Right hindlimb (tissue), 1 donor: Measurements from ENCODE around the gene DGKZ.

Experiments used
- DNase-seq: peaks from one replicate; pipeline ENCODE4 v3.0.0-alpha.2; 2018

DGKZ gene

DNA sequence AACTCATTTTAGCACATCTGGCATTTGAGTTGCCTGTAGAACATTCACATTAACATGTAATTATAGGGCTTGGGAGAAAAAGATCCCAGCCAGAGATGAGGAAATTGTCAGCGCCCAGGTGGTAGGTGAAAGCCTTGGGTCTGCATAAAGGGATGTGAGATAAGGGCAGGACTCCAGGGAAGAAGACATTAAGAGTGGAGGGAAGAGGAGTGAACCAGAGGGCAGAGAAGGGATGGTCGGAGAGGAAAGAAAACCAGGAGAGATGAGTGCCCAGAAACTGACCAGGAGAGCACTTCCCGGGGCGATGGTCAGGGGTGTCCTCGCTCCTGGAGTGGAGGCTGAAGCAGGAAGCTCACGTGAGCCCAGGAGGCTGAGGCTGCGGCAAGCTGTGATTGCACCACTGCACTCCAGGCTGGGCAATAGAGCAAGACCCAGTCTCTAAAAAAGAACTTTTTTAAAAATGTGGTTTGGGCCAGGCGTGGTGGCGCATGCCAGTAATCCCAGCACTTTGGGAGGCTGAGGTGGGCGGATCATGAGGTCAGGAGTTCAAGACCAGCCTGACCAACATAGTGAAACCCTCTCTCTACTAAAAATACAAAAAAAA, 20.3 kb upstream of the DGKZ start:
- DNase-seq = no peak

DNA sequence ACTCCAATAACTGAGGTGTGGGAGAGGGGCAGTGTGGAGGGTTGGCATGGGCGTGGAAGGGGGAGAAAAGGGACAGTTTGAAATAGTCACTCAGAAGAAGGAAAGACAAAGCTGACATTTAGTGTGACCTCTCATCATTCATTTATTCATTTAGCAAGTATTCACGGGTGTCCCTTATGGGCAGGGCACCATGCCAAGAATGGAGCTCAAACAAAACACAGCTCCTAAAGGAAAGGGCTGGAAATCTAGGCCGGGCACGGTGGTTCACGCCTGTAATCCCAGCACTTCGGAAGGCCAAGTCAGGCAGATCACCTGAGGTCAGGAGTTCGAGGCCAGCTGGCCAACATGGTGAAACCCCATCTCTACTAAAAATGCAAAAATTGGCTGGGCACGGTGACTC, 19.4 kb upstream of the DGKZ start:
- DNase-seq = no peak

GRCh38 chr11:46330154-46330553, 17.1 kb upstream of the DGKZ start:
- no peak for DNase-seq

GRCh38 chr11:46330563-46331281, 16.5 kb upstream of the DGKZ start:
- DNase-seq = peak; percentile 75

- DNase-seq = no peak
Measured at GRCh38 chr11:46331282-46331984, 15.8 kb upstream of the DGKZ start.

- DNase-seq = no peak
Measured at GRCh38 chr11:46332093-46332567, 15.1 kb upstream of the DGKZ start.

GRCh38 chr11:46332568-46333393, 14.5 kb upstream of the DGKZ start:
- no peak for DNase-seq

GRCh38 chr11:46333394-46333947, 13.8 kb upstream of the DGKZ start:
- no peak for DNase-seq

DNA sequence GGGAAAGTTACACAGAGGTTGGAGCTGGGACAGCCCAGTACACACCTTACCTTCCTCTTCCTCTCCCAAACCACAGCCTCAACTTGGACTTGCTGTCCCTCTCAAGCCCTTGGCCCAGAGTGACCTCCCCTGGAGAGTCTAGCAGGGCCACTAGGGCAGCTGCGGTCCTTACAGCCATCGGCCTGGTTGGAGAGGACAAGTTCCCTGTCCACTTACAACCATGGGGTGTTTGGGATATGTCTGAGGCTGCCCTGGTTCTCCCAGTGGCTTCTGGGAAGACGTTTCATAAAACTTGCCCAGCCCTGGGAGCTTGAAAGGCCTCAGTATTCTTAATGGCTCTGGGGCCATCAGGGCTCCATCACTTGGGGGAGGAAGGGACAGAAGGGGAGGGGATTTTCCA, 13.1 kb upstream of the DGKZ start:
- DNase-seq = no peak

- no peak for DNase-seq
Measured at GRCh38 chr11:46335271-46335670, 12.0 kb upstream of the DGKZ start.

DNA sequence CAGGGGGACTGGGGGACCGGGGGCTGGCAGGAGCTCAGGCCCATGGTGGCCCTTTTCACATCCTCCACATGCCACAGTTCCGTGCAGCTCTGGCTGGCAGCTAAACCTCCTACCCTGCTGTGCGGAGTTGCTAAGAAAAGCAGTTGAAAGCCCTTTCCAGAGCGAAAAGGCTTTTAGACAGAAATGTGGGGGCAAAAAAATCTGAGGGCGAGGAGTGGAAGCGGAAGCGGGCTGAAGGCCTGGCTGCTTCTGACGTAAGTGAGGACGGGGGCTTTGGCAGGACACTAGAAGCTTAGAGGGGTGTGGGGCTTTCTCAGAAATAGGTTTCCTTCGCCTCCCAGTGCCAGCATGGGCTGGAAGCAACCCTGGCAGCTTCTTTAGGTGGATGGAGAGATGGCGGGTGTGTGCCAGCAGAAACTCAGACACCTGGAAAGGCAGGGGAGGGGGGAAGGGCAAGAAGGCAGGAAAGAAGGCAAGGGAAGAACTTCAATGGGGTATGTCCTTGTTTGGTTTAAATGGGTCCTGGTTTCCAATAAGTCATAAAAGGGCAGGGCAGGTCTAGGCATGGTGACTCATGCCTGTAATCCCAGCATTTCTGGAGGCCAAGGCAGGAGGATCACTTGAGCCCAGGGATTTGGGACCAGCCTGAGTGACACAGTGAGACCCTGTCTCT, 11.2 kb upstream of the DGKZ start:
- DNase-seq = peak; percentile 51

DNA sequence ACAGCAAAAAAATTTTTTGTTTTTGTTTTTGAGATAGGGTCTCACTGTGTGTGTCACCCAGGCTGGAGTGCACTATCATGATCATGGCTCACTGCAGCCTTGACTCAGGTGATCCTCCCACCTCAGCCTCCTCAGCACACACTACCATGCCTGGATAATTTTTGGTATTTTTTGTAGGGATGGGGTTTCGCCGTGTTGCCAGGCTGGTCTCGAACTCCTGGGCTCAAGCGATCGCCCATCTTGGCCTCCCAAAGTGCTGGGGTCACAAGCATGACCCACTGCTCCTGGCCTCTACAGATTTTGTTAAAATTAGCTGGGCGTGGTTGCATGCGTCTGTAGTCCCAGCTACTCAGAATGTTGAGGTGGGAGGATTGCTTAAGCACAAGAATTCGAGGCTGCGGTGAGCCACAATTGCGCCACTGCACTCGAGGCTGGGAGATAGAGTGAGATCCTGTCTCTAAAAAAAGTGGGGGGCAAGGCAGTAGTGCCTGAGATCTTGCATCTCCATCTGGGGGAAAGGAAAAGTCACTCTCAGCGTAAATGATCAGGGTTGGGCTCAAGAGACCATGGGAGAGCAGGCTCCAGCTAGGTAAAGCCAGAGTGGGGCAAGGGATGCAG, 10.6 kb upstream of the DGKZ start:
- DNase-seq = no peak

DNA sequence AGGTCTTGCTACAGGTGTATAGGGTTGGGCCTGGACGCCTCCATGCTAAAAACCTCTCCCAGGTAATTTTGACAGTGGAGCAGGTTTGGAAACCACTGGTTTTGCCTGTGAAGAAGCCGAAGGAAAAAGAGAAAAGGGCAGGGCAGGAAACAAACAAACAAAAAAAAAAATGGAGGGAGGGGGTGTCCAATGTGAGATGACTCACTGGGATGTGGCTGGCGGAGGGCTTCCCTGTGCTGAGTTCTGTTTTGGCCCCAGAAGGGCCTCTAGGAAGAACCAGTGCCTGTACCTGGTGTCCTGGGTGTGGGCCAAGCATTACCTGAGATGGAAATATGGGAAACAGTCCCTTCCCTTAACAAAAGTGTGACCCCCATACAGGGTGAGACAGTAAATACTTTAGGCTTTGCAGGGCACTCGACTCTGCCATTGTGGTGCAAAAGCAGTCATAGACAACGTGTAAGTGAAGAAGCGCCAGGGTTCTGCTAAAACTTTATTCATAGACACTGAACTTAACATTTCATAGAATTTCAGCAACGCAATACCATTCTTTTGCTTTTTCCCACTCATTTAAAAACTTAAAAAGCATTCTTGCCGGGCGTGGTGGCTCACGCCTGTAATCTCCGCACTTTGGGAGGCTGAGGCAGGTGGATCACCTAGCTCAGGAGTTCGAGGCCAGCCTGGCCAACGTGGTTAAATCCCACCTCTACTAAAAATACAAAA, 9.5 kb upstream of the DGKZ start:
- no peak for DNase-seq

DNA sequence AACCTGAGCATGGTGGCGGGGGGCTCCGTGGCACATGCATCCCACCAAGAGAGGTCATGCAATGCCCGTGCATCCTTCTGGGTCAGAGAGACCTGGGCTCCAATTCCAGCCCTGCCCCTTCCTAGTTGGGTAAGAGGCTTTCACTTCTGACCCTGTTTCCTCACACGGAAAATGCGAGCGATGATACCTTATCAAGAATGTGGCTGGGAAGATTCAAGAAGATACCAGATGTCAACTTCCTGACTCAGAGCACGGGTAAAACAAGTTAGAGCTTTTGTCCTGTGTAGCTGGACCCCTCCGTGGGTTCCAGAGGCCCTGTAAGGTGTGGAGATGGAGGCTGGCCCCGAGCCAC, 8.7 kb upstream of the DGKZ start:
- no peak for DNase-seq

DNA sequence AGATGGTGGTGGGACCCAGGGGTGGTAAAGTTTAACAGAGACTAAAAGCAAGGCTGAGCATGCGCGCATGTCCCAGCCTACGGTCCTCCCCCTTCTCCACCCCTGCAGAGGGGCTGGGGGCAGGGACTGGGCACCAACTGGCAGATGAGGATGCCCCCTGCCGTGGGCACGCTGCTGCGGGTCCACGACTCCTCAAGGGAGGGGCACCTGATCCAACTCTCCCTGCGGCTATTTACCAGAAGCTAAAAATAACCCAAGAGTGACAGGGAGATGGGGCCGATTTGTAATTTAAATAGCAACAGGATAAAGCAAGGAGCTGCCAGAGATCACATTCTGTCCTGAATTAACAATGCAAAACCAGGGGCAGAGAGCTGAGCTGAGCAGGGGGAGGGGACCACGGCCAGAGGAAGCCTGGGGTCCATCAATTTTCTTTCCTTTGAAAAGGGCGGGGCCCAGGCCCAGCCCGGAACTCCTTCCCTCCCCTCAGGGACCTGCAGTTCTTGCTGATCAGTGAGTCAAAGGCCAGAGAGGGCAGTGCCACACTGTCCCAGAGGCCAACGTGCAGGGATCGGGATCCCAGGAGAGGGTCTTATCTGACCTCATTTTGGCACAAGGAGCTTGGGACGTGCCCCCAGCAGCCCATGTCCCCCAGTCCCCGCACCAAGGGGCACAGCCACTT, 8.1 kb upstream of the DGKZ start:
- DNase-seq = no peak

GRCh38 chr11:46339816-46340215, 7.4 kb upstream of the DGKZ start:
- DNase-seq = no peak

DNA sequence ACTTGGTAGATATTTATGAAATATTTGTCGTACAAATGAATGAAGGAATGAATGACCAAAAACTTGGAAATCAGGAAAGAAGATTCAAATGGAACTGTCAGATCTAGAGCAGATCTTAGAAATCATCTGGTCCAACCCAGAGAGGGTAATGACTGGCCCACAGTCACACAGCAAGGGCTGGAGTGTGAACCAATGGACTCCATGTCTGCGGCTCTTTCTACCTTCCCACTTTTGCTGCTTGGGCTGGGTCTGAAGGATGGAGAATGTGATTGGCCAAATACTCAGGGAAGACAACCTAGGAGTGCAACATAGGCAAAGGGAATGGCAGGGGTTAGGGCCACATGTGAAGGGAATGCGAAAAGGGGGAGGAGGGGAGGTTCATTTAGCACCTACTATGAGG, 5.8 kb upstream of the DGKZ start:
- no peak for DNase-seq

DNA sequence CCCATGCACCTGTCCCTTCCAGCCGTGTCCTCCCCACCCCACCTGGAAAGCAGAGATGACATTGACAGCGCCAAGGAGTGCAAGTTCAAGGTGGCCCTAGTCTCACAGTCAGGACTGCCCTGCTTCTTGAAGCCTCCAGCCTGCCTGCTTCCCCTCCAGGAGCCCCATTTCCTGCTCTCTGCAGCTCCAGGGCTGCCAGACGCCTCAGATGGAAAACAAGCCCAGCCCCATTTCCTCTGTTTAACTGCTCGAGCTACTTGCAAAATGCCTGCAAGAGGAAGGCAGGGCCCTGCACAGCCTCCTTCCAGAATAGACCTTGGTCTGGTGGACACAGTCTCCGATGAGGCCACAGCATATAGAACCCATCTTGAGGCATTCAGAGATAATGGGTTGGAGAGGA, 5.0 kb upstream of the DGKZ start:
- DNase-seq = peak; percentile 81

DNA sequence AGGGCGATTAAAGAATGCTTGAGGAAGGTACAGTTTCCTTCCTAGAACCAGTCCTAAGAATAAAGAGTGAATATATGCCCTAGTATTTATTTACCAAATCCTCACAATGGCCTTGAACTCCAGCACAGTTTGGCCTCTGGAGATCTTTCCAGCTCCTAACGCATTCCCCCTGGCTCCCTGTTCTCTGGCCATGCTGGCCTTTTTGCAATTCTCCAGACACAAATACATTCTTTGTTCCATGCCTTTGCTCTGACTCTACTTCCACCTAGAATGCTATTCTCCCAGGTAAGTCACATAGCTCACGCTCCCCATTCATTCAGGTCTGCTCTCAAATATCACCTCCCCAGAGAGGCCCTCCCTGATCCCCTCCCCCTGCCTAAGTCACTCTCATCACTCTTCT, 3.7 kb upstream of the DGKZ start:
- DNase-seq = no peak

DNA sequence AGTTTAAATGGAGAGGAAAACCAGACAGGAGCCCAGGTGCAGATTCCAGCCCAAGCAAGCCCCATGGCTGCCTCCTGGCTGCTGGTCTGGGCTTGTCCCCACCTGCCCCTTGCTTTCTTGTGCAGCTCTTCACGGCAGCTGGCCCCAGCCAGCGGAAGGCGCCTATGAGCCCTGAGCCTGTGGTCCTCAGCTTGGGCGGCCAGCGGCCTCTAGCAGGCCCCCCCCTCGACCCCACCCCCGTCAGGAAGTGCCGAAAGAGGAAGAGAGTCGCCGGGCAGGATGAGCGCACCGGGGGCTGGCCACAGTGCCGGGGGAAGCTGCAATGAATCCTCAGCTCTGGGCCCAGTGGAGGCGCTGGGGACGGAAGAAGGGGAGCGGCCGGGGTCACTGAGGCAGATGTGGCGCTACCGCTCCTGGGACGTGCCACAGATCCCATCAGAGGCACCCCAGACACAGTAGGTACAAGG, 2.1 kb upstream of the DGKZ start:
- no peak for DNase-seq
